GM23338 (cell line): ENCODE results near the gene RNF8. TPM values are rescaled to one million over a fixed set of nuclear protein-coding genes. Genes with fewer than 3 reads are reported as not detected.

Source experiments
- ATAC-seq: fragments of 200-7000 bp; cut with Tn5 transposase; 3 replicates; pipeline ENCODE4 v1.9.1; 2020
- DNase-seq: peaks from one replicate; pipeline ENCODE4 v3.0.0-alpha.2; 2015; ENCODE audit warnings: low spot score
- H2AFZ ChIP-seq: fragments of 200-600 bp; sonication (generic); 2 replicates; pipeline ENCODE4 v1.8.0; 2016; ENCODE audit warnings: antibody characterized with exemption, mild to moderate bottlenecking, moderate library complexity
- H3F3A ChIP-seq: fragments of 200-600 bp; sonication (generic); replicated peaks from 2 replicates; pipeline ENCODE4 v1.8.0; 2017; ENCODE audit warnings: antibody characterized with exemption, mixed run types, low read depth
- H3K27ac ChIP-seq: fragments of 200-600 bp; sonication (generic); 2 replicates; pipeline ENCODE4 v1.6.1; 2016; ENCODE audit warnings: low read depth
- H3K27me3 ChIP-seq: fragments of 200-600 bp; sonication (generic); 2 replicates; pipeline ENCODE4 v1.8.0; 2016; ENCODE audit warnings: mild to moderate bottlenecking, mixed run types, moderate library complexity; ENCODE audit not compliant: insufficient read depth
- H3K36me3 ChIP-seq: fragments of 200-600 bp; sonication (generic); 2 replicates; pipeline ENCODE4 v1.8.0; 2016; ENCODE audit warnings: mild to moderate bottlenecking; ENCODE audit not compliant: insufficient read depth
- H3K4me1 ChIP-seq: fragments of 200-600 bp; sonication (generic); 2 replicates; pipeline ENCODE4 v1.8.0; 2016; ENCODE audit warnings: mild to moderate bottlenecking, moderate library complexity; ENCODE audit not compliant: insufficient read depth
- H3K4me2 ChIP-seq: fragments of 200-600 bp; sonication (generic); 2 replicates; pipeline ENCODE4 v1.7.1; 2017; ENCODE audit warnings: mixed run types
- H3K4me3 ChIP-seq: fragments of 200-600 bp; sonication (generic); 2 replicates; pipeline ENCODE4 v1.6.1; 2016; ENCODE audit warnings: mixed run types
- H3K79me2 ChIP-seq: fragments of 200-600 bp; sonication (generic); replicated peaks from 2 replicates; pipeline ENCODE4 v1.8.0; 2017; ENCODE audit warnings: mild to moderate bottlenecking; ENCODE audit not compliant: insufficient read depth
- H3K9me2 ChIP-seq: fragments of 200-600 bp; sonication (generic); 2 replicates; pipeline ENCODE4 v1.8.0; 2017; ENCODE audit not compliant: insufficient read depth
- H4K20me1 ChIP-seq: fragments of 200-600 bp; sonication (generic); replicated peaks from 2 replicates; pipeline ENCODE4 v1.8.0; 2017; ENCODE audit warnings: mild to moderate bottlenecking; ENCODE audit not compliant: insufficient read depth
- H3K27ac Mint-ChIP-seq: 2 replicates; pipeline ENCODE4 v1.8.0; 2020; ENCODE audit warnings: inconsistent platforms, mild to moderate bottlenecking, moderate library complexity, mixed read lengths
- H3K27me3 Mint-ChIP-seq: 3 replicates; pipeline ENCODE4 v1.8.0; 2022; ENCODE audit warnings: low read depth, mild to moderate bottlenecking, moderate library complexity, mixed read lengths, inconsistent platforms; ENCODE audit not compliant: insufficient read depth, poor library complexity
- H3K36me3 Mint-ChIP-seq: 3 replicates; pipeline ENCODE4 v1.8.0; 2021; ENCODE audit warnings: low read depth, mild to moderate bottlenecking, inconsistent platforms, moderate library complexity, mixed read lengths
- H3K4me1 Mint-ChIP-seq: 3 replicates; pipeline ENCODE4 v1.8.0; 2020; ENCODE audit warnings: mild to moderate bottlenecking, inconsistent platforms, mixed read lengths
- H3K4me3 Mint-ChIP-seq: 3 replicates; pipeline ENCODE4 v1.8.0; 2021; ENCODE audit warnings: moderate library complexity, mild to moderate bottlenecking, inconsistent platforms, mixed read lengths
- H3K9me3 Mint-ChIP-seq: 3 replicates; pipeline ENCODE4 v1.8.0; 2020; ENCODE audit warnings: moderate library complexity, mild to moderate bottlenecking, inconsistent platforms, mixed read lengths
- JUNB ChIP-seq: IDR thresholded peaks from one replicate; pipeline ENCODE4 v1.6.1; 2016; ENCODE audit warnings: antibody characterized with exemption; ENCODE audit not compliant: unreplicated experiment
- NANOG ChIP-seq: IDR thresholded peaks from 2 replicates; pipeline ENCODE4 v1.6.1; 2016; ENCODE audit warnings: antibody characterized with exemption, borderline replicate concordance
- POLR2AphosphoS5 ChIP-seq: IDR thresholded peaks from 2 replicates; pipeline ENCODE4 v1.6.1; 2016; ENCODE audit warnings: antibody characterized with exemption, low read depth
- STAT1 ChIP-seq: IDR thresholded peaks from one replicate; pipeline ENCODE4 v1.6.1; 2016; ENCODE audit warnings: antibody characterized with exemption; ENCODE audit not compliant: unreplicated experiment
- ZNF114 ChIP-seq: fragments of 250-450 bp; sonication (Bioruptor Pico); IDR thresholded peaks from 2 replicates; pipeline ENCODE4 v1.5.0; 2020; ENCODE audit warnings: mild to moderate bottlenecking, moderate library complexity
- ZNF331 ChIP-seq: fragments of 250-450 bp; sonication (Bioruptor Pico); IDR thresholded peaks from 2 replicates; pipeline ENCODE4 v1.5.0; 2020; ENCODE audit warnings: low read depth, mild to moderate bottlenecking, moderate library complexity
- polyA plus RNA-seq: library from polyadenylated mRNA; unstranded; fragments of >200 nt; fragmentation: Nextera tagmentation; extraction: Ambion mirVana; gene quantifications from 2 replicates; pipeline ENCODE4 v1.2.1, GENCODE V29; 2016
- total RNA-seq: library from RNA; depleted of rRNA; stranded (reverse); fragments of >200 nt; shearing (Covaris generic); gene quantifications from 2 replicates; pipeline ENCODE4 v1.2.3, GENCODE V29; 2014
- TF ChIP-seq, protein P1 (sequence below), 2 experiments: fragments of 200-600 bp in 1 of 2; sonication (generic) in 1 of 2; conservative IDR thresholded peaks; 2 replicates each; pipeline versions ENCODE4 v1.5.1 to v1.6.1; 2016 to 2017; ENCODE audit warnings: antibody characterized with exemption in 2 of 2, low read depth in 2 of 2, mild to moderate bottlenecking in 2 of 2, moderate library complexity in 1 of 2
- TF ChIP-seq, protein P2 (sequence below): IDR thresholded peaks from one replicate; pipeline ENCODE4 v1.6.1; 2018; ENCODE audit warnings: antibody characterized with exemption; ENCODE audit not compliant: unreplicated experiment
- TF ChIP-seq, protein P3 (sequence below): fragments of 250-450 bp; sonication (Bioruptor Pico); IDR thresholded peaks from 2 replicates; pipeline ENCODE4 v1.5.0; 2020; ENCODE audit warnings: mild to moderate bottlenecking, moderate library complexity
- TF ChIP-seq, protein P4 (sequence below): IDR thresholded peaks from 2 replicates; pipeline ENCODE4 v1.6.1; 2016; ENCODE audit warnings: antibody characterized with exemption

Gene RNF8
- total and polyA plus RNA-seq, 2 experiments from 2014 or later = 41.6 to 55.2 TPM

DNA sequence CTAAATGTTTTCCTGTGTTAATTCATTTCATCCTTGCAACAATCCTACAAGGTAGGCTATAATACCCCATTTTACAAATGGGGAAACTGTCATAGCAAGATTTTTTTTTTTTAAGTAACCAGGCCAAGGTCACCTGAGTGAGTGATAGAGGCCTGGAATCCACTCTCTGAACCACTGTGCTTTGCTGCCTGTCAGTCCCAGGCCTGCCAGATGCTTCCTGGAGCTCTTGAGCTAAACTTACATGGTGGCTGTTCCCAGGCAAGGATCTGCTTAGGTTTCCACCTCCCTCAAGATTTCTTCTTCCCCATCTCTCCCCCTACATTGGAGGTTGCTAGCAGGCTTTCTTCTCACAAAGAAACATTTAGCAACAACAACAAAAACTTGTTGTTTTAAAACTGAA lies 32.7 kb upstream of the RNF8 start:
- Histone ChIP-seq H3K4me3 (no peak overlapping the region), H2AFZ (no peak overlapping the region), H3K36me3 (peaks cover 16% of the 10 kb centered on the region), H3K4me1 (no peaks in the 10 kb centered on the region), H3F3A (no peaks in the 10 kb centered on the region), H3K27me3 (no peaks in the 10 kb centered on the region), H3K27ac (no peak overlapping the region), H3K4me2 (no peak overlapping the region), H3K79me2 (no peaks in the 10 kb centered on the region), H3K9me2 (no peaks in the 10 kb centered on the region), H4K20me1 (no peaks in the 10 kb centered on the region; the same call in none of the 2 replicates)
- DNase-seq (no peak), ATAC-seq (no peak)
- peaks cover 3% of the 10 kb centered on the region for H3K4me1 Mint-ChIP-seq
- no peak for TF ChIP-seq POLR2AphosphoS5
- no peak for TF ChIP-seq STAT1
- TF ChIP-seq, protein P1, sequence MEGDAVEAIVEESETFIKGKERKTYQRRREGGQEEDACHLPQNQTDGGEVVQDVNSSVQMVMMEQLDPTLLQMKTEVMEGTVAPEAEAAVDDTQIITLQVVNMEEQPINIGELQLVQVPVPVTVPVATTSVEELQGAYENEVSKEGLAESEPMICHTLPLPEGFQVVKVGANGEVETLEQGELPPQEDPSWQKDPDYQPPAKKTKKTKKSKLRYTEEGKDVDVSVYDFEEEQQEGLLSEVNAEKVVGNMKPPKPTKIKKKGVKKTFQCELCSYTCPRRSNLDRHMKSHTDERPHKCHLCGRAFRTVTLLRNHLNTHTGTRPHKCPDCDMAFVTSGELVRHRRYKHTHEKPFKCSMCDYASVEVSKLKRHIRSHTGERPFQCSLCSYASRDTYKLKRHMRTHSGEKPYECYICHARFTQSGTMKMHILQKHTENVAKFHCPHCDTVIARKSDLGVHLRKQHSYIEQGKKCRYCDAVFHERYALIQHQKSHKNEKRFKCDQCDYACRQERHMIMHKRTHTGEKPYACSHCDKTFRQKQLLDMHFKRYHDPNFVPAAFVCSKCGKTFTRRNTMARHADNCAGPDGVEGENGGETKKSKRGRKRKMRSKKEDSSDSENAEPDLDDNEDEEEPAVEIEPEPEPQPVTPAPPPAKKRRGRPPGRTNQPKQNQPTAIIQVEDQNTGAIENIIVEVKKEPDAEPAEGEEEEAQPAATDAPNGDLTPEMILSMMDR (conservative IDR thresholded peaks at IDR 0.05; ENCODE audit: low read depth in 2 of 2) = no peak
- TF ChIP-seq, protein P2, sequence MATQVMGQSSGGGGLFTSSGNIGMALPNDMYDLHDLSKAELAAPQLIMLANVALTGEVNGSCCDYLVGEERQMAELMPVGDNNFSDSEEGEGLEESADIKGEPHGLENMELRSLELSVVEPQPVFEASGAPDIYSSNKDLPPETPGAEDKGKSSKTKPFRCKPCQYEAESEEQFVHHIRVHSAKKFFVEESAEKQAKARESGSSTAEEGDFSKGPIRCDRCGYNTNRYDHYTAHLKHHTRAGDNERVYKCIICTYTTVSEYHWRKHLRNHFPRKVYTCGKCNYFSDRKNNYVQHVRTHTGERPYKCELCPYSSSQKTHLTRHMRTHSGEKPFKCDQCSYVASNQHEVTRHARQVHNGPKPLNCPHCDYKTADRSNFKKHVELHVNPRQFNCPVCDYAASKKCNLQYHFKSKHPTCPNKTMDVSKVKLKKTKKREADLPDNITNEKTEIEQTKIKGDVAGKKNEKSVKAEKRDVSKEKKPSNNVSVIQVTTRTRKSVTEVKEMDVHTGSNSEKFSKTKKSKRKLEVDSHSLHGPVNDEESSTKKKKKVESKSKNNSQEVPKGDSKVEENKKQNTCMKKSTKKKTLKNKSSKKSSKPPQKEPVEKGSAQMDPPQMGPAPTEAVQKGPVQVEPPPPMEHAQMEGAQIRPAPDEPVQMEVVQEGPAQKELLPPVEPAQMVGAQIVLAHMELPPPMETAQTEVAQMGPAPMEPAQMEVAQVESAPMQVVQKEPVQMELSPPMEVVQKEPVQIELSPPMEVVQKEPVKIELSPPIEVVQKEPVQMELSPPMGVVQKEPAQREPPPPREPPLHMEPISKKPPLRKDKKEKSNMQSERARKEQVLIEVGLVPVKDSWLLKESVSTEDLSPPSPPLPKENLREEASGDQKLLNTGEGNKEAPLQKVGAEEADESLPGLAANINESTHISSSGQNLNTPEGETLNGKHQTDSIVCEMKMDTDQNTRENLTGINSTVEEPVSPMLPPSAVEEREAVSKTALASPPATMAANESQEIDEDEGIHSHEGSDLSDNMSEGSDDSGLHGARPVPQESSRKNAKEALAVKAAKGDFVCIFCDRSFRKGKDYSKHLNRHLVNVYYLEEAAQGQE = no peak
- TF ChIP-seq, protein P3, sequence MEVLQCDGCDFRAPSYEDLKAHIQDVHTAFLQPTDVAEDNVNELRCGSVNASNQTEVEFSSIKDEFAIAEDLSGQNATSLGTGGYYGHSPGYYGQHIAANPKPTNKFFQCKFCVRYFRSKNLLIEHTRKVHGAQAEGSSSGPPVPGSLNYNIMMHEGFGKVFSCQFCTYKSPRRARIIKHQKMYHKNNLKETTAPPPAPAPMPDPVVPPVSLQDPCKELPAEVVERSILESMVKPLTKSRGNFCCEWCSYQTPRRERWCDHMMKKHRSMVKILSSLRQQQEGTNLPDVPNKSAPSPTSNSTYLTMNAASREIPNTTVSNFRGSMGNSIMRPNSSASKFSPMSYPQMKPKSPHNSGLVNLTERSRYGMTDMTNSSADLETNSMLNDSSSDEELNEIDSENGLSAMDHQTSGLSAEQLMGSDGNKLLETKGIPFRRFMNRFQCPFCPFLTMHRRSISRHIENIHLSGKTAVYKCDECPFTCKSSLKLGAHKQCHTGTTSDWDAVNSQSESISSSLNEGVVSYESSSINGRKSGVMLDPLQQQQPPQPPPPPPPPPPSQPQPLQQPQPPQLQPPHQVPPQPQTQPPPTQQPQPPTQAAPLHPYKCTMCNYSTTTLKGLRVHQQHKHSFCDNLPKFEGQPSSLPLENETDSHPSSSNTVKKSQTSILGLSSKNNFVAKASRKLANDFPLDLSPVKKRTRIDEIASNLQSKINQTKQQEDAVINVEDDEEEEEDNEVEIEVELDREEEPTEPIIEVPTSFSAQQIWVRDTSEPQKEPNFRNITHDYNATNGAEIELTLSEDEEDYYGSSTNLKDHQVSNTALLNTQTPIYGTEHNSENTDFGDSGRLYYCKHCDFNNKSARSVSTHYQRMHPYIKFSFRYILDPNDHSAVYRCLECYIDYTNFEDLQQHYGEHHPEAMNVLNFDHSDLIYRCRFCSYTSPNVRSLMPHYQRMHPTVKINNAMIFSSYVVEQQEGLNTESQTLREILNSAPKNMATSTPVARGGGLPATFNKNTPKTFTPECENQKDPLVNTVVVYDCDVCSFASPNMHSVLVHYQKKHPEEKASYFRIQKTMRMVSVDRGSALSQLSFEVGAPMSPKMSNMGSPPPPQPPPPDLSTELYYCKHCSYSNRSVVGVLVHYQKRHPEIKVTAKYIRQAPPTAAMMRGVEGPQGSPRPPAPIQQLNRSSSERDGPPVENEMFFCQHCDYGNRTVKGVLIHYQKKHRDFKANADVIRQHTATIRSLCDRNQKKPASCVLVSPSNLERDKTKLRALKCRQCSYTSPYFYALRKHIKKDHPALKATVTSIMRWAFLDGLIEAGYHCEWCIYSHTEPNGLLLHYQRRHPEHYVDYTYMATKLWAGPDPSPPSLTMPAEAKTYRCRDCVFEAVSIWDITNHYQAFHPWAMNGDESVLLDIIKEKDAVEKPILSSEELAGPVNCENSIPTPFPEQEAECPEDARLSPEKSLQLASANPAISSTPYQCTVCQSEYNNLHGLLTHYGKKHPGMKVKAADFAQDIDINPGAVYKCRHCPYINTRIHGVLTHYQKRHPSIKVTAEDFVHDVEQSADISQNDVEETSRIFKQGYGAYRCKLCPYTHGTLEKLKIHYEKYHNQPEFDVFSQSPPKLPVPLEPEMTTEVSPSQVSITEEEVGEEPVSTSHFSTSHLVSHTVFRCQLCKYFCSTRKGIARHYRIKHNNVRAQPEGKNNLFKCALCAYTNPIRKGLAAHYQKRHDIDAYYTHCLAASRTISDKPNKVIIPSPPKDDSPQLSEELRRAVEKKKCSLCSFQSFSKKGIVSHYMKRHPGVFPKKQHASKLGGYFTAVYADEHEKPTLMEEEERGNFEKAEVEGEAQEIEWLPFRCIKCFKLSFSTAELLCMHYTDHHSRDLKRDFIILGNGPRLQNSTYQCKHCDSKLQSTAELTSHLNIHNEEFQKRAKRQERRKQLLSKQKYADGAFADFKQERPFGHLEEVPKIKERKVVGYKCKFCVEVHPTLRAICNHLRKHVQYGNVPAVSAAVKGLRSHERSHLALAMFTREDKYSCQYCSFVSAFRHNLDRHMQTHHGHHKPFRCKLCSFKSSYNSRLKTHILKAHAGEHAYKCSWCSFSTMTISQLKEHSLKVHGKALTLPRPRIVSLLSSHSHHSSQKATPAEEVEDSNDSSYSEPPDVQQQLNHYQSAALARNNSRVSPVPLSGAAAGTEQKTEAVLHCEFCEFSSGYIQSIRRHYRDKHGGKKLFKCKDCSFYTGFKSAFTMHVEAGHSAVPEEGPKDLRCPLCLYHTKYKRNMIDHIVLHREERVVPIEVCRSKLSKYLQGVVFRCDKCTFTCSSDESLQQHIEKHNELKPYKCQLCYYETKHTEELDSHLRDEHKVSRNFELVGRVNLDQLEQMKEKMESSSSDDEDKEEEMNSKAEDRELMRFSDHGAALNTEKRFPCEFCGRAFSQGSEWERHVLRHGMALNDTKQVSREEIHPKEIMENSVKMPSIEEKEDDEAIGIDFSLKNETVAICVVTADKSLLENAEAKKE (CRISPR knock-in tag) = no peak
- TF ChIP-seq, protein P4, sequence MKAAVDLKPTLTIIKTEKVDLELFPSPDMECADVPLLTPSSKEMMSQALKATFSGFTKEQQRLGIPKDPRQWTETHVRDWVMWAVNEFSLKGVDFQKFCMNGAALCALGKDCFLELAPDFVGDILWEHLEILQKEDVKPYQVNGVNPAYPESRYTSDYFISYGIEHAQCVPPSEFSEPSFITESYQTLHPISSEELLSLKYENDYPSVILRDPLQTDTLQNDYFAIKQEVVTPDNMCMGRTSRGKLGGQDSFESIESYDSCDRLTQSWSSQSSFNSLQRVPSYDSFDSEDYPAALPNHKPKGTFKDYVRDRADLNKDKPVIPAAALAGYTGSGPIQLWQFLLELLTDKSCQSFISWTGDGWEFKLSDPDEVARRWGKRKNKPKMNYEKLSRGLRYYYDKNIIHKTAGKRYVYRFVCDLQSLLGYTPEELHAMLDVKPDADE = no peak
- TF ChIP-seq JUNB = no peak
- TF ChIP-seq ZNF331 (CRISPR knock-in tag) = no peak
- no peak for TF ChIP-seq NANOG
- TF ChIP-seq ZNF114 (CRISPR knock-in tag) = no peak
- no peak overlapping the region for H3K4me3 Mint-ChIP-seq
- H3K36me3 Mint-ChIP-seq = peaks cover 13% of the 10 kb centered on the region
- H3K9me3 Mint-ChIP-seq = no peaks in the 10 kb centered on the region
- H3K27ac Mint-ChIP-seq = no peak overlapping the region
- peaks cover 2% of the 10 kb centered on the region for H3K27me3 Mint-ChIP-seq
